ENCODE measurements around the gene PSMA7. TPM values are rescaled to one million over a fixed set of nuclear protein-coding genes. Genes with fewer than 3 reads are reported as not detected.

Gene PSMA7
- total RNA-seq, 1 donor from 2014 or later, result 209 TPM

DNA sequence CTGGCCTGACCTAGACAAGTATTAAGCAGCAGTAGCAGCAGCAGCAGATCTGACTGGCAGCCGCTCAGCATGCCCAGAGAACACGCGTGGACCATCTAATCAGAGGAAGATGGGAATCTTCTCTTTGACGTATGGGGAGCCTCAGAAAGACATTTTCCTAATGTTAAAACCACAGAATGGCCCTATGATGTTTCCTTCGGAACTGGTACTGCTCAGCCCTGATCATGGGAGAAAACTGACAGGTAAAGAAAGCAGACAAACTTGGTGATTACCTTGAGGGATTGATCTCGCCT lies 6.2 kb downstream of the PSMA7 start:
- peaks cover 35% of the 10 kb centered on the region for H3K4me1 ChIP-seq
- DNase-seq, result no peak
- H3K36me3 ChIP-seq, result peaks cover 87% of the 10 kb centered on the region
- no peak for ATAC-seq
- TF ChIP-seq, protein P1, sequence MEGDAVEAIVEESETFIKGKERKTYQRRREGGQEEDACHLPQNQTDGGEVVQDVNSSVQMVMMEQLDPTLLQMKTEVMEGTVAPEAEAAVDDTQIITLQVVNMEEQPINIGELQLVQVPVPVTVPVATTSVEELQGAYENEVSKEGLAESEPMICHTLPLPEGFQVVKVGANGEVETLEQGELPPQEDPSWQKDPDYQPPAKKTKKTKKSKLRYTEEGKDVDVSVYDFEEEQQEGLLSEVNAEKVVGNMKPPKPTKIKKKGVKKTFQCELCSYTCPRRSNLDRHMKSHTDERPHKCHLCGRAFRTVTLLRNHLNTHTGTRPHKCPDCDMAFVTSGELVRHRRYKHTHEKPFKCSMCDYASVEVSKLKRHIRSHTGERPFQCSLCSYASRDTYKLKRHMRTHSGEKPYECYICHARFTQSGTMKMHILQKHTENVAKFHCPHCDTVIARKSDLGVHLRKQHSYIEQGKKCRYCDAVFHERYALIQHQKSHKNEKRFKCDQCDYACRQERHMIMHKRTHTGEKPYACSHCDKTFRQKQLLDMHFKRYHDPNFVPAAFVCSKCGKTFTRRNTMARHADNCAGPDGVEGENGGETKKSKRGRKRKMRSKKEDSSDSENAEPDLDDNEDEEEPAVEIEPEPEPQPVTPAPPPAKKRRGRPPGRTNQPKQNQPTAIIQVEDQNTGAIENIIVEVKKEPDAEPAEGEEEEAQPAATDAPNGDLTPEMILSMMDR (IDR thresholded peaks at IDR 0.05), result peak; percentile 12
- no peak overlapping the region for H3K27ac ChIP-seq
- intact Hi-C loops (cut with DNase I), result loop anchor here (10.0 kb wide), 1 partner anchor 112 kb away; no protein-coding TSS in a partner anchor
- no peak overlapping the region for H3K4me3 ChIP-seq
- no peaks in the 10 kb centered on the region for H3K27me3 ChIP-seq
- no peaks in the 10 kb centered on the region for H3K9me3 ChIP-seq

- TF ChIP-seq, protein P1 (IDR thresholded peaks at IDR 0.05), result peak; percentile 78
- Histone ChIP-seq H3K4me3 (no peak overlapping the region), H3K36me3 (peaks cover 93% of the 10 kb centered on the region), H3K27ac (no peak overlapping the region), H3K4me1 (peaks cover 30% of the 10 kb centered on the region), H3K9me3 (no peaks in the 10 kb centered on the region), H3K27me3 (no peaks in the 10 kb centered on the region)
- intact Hi-C loops (cut with DNase I), result loop anchor here (10.0 kb wide), 1 partner anchor 112 kb away; no protein-coding TSS in a partner anchor
- DNase-seq (peak; percentile 82), ATAC-seq (peak; percentile 60)
Observed at GRCh38 chr20:62136283-62137091, 6.7 kb downstream of the PSMA7 start.

DNA sequence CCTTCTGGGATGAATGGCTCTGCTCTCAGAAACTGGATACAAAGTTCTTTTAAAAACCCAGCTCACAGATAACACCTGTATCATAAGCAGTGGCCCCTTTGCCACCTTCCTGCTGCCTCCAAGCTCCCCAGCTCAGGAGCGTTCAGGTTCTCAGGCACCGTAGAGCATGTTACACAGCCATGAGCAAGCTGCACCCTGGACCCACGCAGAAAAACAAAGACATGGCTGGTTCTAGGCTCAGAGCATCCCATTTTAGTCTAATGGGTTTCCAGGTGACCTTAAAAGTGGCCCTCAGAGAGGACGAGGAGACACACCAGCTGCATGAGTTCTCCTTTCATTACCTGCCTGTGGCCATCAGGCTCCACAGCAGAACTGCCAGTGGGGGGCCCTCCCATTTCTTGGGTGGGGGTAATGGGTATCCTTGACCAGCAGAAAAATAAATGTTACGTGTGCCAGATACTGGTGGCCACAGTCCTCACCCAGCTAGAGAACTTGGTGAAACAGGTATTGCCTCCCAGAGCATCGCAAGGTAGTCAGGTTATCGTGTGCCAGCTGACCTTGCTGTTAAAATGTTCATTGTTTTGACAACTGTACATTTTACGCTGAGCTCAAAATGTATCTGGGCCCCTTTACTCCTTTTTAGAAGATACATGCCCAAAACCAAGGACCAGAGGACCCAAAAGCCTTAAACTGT lies 7.5 kb downstream of the PSMA7 start:
- H3K36me3 ChIP-seq, result peaks cover 100% of the 10 kb centered on the region
- H3K4me1 ChIP-seq, result peaks cover 22% of the 10 kb centered on the region
- H3K9me3 ChIP-seq, result no peaks in the 10 kb centered on the region
- no peak for ATAC-seq
- no peak overlapping the region for H3K4me3 ChIP-seq
- intact Hi-C loops (cut with DNase I), result loop anchor here (10.0 kb wide), 1 partner anchor 111 kb away; no protein-coding TSS in a partner anchor
- no peaks in the 10 kb centered on the region for H3K27me3 ChIP-seq
- peak overlapping the region; percentile 45 for H3K27ac ChIP-seq
- TF ChIP-seq, protein P1 (IDR thresholded peaks at IDR 0.05), result no peak
- DNase-seq, result no peak

GRCh38 chr20:62134735-62135231 lies 8.4 kb downstream of the PSMA7 start:
- Histone ChIP-seq H3K27me3 (no peaks in the 10 kb centered on the region), H3K9me3 (no peaks in the 10 kb centered on the region), H3K4me3 (no peak overlapping the region), H3K27ac (peak overlapping the region; percentile 51), H3K36me3 (peaks cover 100% of the 10 kb centered on the region), H3K4me1 (peaks cover 21% of the 10 kb centered on the region)
- ATAC-seq, result peak; percentile 29
- TF ChIP-seq, protein P1 (IDR thresholded peaks at IDR 0.05), result no peak
- no peak for DNase-seq
- intact Hi-C loops (cut with DNase I), result loop anchor here (10.0 kb wide), 1 partner anchor 110 kb away; no protein-coding TSS in a partner anchor

GRCh38 chr20:62133864-62134263 lies 9.3 kb downstream of the PSMA7 start:
- no peak overlapping the region for H3K4me3 ChIP-seq
- intact Hi-C loops (cut with DNase I), result loop anchor here (10.0 kb wide), 1 partner anchor 109 kb away; no protein-coding TSS in a partner anchor
- ATAC-seq, result no peak

More at GRCh38 chr20:62133864-62134263, 9.3 kb downstream of the PSMA7 start:
- Histone ChIP-seq H3K4me1 (peaks cover 21% of the 10 kb centered on the region), H3K36me3 (peaks cover 100% of the 10 kb centered on the region), H3K27ac (peak overlapping the region; percentile 51), H3K9me3 (no peaks in the 10 kb centered on the region), H3K27me3 (no peaks in the 10 kb centered on the region)
- no peak for DNase-seq
- TF ChIP-seq, protein P1 (IDR thresholded peaks at IDR 0.05), result no peak

Measured in upper lobe of right lung (tissue), 1 donor.